IPS-15b (cell line): Measurements from ENCODE around the gene YPEL3.
A peak's percentile ranks its signal among the peaks of the same experiment; 100 is the strongest.

Source experiments
- H3K27me3 ChIP-seq: one replicate; pipeline ENCODE4 v1.6.1; 2013; ENCODE audit warnings: low read length; ENCODE audit not compliant: control insufficient read depth, insufficient read depth
- H3K36me3 ChIP-seq: one replicate; pipeline ENCODE4 v1.6.1; 2013; ENCODE audit warnings: low read length; ENCODE audit not compliant: control insufficient read depth, insufficient read depth
- H3K4me1 ChIP-seq: one replicate; pipeline ENCODE4 v1.6.1; 2013; ENCODE audit warnings: mild to moderate bottlenecking, low read length; ENCODE audit not compliant: control insufficient read depth, insufficient read depth
- H3K4me3 ChIP-seq: one replicate; pipeline ENCODE4 v1.5.1; 2013; ENCODE audit warnings: low read depth, low read length
- H3K9ac ChIP-seq: one replicate; pipeline ENCODE4 v1.6.1; 2013; ENCODE audit warnings: low read depth, mild to moderate bottlenecking, low read length
- H3K9me3 ChIP-seq: one replicate; pipeline ENCODE4 v1.6.1; 2013; ENCODE audit warnings: mild to moderate bottlenecking, low read length; ENCODE audit not compliant: control insufficient read depth, insufficient read depth

Gene YPEL3

GRCh38 chr16:30063893-30064728 lies 31.9 kb downstream of the YPEL3 start:
- Histone ChIP-seq H3K9me3 (no peaks in the 10 kb centered on the region), H3K4me1 (peaks cover 11% of the 10 kb centered on the region), H3K27me3 (no peaks in the 10 kb centered on the region), H3K4me3 (peak overlapping the region; percentile 93), H3K9ac (peak overlapping the region; percentile 83), H3K36me3 (peaks cover 28% of the 10 kb centered on the region)

- Histone ChIP-seq H3K27me3 (no peaks in the 10 kb centered on the region), H3K9ac (peak overlapping the region; percentile 83), H3K9me3 (no peaks in the 10 kb centered on the region), H3K4me3 (peak overlapping the region; percentile 93), H3K4me1 (peaks cover 11% of the 10 kb centered on the region), H3K36me3 (peaks cover 21% of the 10 kb centered on the region)
These were observed 32.6 kb downstream of the YPEL3 start for GRCh38 chr16:30063278-30063892.

- Histone ChIP-seq H3K9ac (no peak overlapping the region), H3K36me3 (peaks cover 3% of the 10 kb centered on the region), H3K4me3 (no peak overlapping the region), H3K9me3 (no peaks in the 10 kb centered on the region), H3K4me1 (peaks cover 5% of the 10 kb centered on the region), H3K27me3 (no peaks in the 10 kb centered on the region)
These were observed 35.0 kb downstream of the YPEL3 start for GRCh38 chr16:30060836-30061554.

GRCh38 chr16:30060346-30060745 lies 35.7 kb downstream of the YPEL3 start:
- H3K9me3 ChIP-seq = no peaks in the 10 kb centered on the region
- H3K9ac ChIP-seq = no peak overlapping the region
- no peaks in the 10 kb centered on the region for H3K27me3 ChIP-seq
- H3K4me3 ChIP-seq = no peak overlapping the region
- peaks cover 5% of the 10 kb centered on the region for H3K4me1 ChIP-seq
- H3K36me3 ChIP-seq = no peaks in the 10 kb centered on the region

GRCh38 chr16:30054959-30055553 lies 41.0 kb downstream of the YPEL3 start:
- Histone ChIP-seq H3K4me3 (no peak overlapping the region), H3K27me3 (peaks cover 3% of the 10 kb centered on the region), H3K4me1 (peaks cover 2% of the 10 kb centered on the region), H3K36me3 (no peaks in the 10 kb centered on the region), H3K9me3 (no peaks in the 10 kb centered on the region), H3K9ac (no peak overlapping the region)

- no peaks in the 10 kb centered on the region for H3K9me3 ChIP-seq
- no peak overlapping the region for H3K4me3 ChIP-seq
- peaks cover 3% of the 10 kb centered on the region for H3K27me3 ChIP-seq
- H3K9ac ChIP-seq = no peak overlapping the region
- H3K36me3 ChIP-seq = no peaks in the 10 kb centered on the region
- H3K4me1 ChIP-seq = peaks cover 2% of the 10 kb centered on the region
These were observed 41.6 kb downstream of the YPEL3 start for GRCh38 chr16:30054451-30054850.

- H3K9me3 ChIP-seq = no peaks in the 10 kb centered on the region
- H3K4me3 ChIP-seq = peak overlapping the region; percentile 78
- no peak overlapping the region for H3K9ac ChIP-seq
- peaks cover 2% of the 10 kb centered on the region for H3K4me1 ChIP-seq
- no peaks in the 10 kb centered on the region for H3K36me3 ChIP-seq
- H3K27me3 ChIP-seq = peaks cover 3% of the 10 kb centered on the region
These were observed 42.5 kb downstream of the YPEL3 start for GRCh38 chr16:30053376-30054015.

GRCh38 chr16:30052671-30053372 lies 43.2 kb downstream of the YPEL3 start:
- Histone ChIP-seq H3K27me3 (peaks cover 3% of the 10 kb centered on the region), H3K9me3 (no peaks in the 10 kb centered on the region), H3K4me1 (peaks cover 2% of the 10 kb centered on the region), H3K4me3 (peak overlapping the region; percentile 78), H3K9ac (no peak overlapping the region), H3K36me3 (no peaks in the 10 kb centered on the region)

- Histone ChIP-seq H3K4me3 (no peak overlapping the region), H3K9me3 (no peaks in the 10 kb centered on the region), H3K9ac (no peak overlapping the region), H3K36me3 (no peaks in the 10 kb centered on the region), H3K27me3 (peaks cover 7% of the 10 kb centered on the region), H3K4me1 (peaks cover 2% of the 10 kb centered on the region)
These were observed 44.5 kb downstream of the YPEL3 start for GRCh38 chr16:30051518-30051917.

GRCh38 chr16:30049871-30050270 lies 46.1 kb downstream of the YPEL3 start:
- Histone ChIP-seq H3K9ac (no peak overlapping the region), H3K4me1 (peaks cover 2% of the 10 kb centered on the region), H3K4me3 (no peak overlapping the region), H3K9me3 (no peaks in the 10 kb centered on the region), H3K36me3 (no peaks in the 10 kb centered on the region), H3K27me3 (peaks cover 8% of the 10 kb centered on the region)

- H3K4me1 ChIP-seq = no peaks in the 10 kb centered on the region
- H3K4me3 ChIP-seq = no peak overlapping the region
- H3K9me3 ChIP-seq = no peaks in the 10 kb centered on the region
- H3K9ac ChIP-seq = no peak overlapping the region
- peaks cover 5% of the 10 kb centered on the region for H3K27me3 ChIP-seq
- no peaks in the 10 kb centered on the region for H3K36me3 ChIP-seq
These were observed 49.4 kb downstream of the YPEL3 start for GRCh38 chr16:30046588-30046987.
